Left ventricle myocardium inferior (tissue), 1 donor: Measurements from ENCODE around the gene ARHGEF19. TPM values are rescaled to one million over a fixed set of nuclear protein-coding genes. Genes with fewer than 3 reads are reported as not detected.

ENCODE experiments used
- DNase-seq: peaks from one replicate; pipeline ENCODE4 v3.0.0-alpha.2; 2020
- H3K27ac ChIP-seq: fragments of 200-600 bp; replicated peaks from 2 replicates; pipeline ENCODE4 v1.8.0; 2021
- H3K27me3 ChIP-seq: fragments of 200-600 bp; 2 replicates; pipeline ENCODE4 v1.8.0; 2021; ENCODE audit warnings: low read depth
- H3K36me3 ChIP-seq: fragments of 200-600 bp; 2 replicates; pipeline ENCODE4 v1.8.0; 2021
- H3K4me1 ChIP-seq: fragments of 200-600 bp; 2 replicates; pipeline ENCODE4 v1.8.0; 2021
- H3K4me3 ChIP-seq: fragments of 200-600 bp; 2 replicates; pipeline ENCODE4 v1.8.0; 2021; ENCODE audit warnings: mild to moderate bottlenecking, moderate library complexity
- H3K9me3 ChIP-seq: fragments of 200-600 bp; replicated peaks from 2 replicates; pipeline ENCODE4 v1.8.0; 2021
- intact Hi-C: fragments of 100-400 bp; cut with micrococcal nuclease; formaldehyde crosslinking; loops from one replicate; pipeline ENCODE4 v1.11.0; 2022
- total RNA-seq: library from RNA; stranded (reverse); fragmentation: NEBNext Ultra II Directional; extraction: Animal tissue kit (Norgen Biotek cat#: 25700); gene quantifications from one replicate; pipeline ENCODE4 v1.2.1, GENCODE V29; 2021
- TF ChIP-seq, protein P1 (sequence below): fragments of 200-600 bp; IDR thresholded peaks from 2 replicates; pipeline ENCODE4 v1.8.0; 2021; ENCODE audit warnings: antibody characterized with exemption, mild to moderate bottlenecking, borderline replicate concordance
- donor health status: DM: no; HTN: yes; CAD: no; lungs with severe emphysema.

ARHGEF19 gene
- total RNA-seq, 1 donor from 2014 or later = 2.2 TPM

DNA sequence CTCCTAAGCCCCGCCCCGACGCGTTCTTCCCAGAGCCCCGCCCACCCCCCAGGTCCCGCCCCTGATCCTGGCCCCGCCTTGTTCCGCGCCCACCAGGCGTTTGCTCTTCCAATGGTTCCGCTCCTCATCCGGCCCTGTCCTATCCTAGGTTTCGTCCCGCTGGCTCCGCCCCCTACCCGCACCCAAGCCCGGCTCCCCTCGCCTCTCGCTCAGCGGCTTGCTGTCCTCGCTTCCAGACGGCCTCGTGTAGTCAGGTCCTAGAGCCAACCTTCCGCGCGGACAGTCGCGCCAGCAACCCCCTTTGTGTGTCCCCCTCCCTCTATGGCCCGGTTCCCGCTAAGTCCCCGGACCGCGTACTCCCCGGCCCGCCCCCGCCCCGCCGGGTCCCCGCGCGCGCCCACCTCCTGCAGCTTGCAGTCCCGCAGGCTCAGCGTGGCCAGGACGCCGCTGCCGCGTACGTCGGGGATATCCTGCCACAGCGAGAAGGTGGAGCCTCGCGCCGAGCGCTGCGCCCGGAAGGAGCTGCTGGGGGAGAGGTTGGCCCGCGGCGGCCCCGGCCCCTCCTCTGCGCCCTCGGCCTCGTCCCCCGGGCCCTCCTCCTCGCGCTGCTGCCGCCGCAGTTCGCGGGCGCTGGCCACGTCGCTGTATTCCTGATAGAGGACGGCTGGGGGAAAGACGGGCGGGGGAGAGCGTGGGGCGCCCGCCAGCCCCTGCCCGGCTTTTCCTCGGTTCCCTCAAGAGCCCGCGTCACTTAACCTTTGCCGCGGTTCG lies 5.7 kb downstream of the ARHGEF19 start:
- DNase-seq = peak; percentile 98
- TF ChIP-seq, protein P1, sequence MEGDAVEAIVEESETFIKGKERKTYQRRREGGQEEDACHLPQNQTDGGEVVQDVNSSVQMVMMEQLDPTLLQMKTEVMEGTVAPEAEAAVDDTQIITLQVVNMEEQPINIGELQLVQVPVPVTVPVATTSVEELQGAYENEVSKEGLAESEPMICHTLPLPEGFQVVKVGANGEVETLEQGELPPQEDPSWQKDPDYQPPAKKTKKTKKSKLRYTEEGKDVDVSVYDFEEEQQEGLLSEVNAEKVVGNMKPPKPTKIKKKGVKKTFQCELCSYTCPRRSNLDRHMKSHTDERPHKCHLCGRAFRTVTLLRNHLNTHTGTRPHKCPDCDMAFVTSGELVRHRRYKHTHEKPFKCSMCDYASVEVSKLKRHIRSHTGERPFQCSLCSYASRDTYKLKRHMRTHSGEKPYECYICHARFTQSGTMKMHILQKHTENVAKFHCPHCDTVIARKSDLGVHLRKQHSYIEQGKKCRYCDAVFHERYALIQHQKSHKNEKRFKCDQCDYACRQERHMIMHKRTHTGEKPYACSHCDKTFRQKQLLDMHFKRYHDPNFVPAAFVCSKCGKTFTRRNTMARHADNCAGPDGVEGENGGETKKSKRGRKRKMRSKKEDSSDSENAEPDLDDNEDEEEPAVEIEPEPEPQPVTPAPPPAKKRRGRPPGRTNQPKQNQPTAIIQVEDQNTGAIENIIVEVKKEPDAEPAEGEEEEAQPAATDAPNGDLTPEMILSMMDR = no peak
- H3K27me3 ChIP-seq = no peaks in the 10 kb centered on the region
- H3K4me1 ChIP-seq = peaks cover 20% of the 10 kb centered on the region
- intact Hi-C loops = no loop called here
- no peaks in the 10 kb centered on the region for H3K9me3 ChIP-seq
- H3K27ac ChIP-seq = peak overlapping the region; percentile 95
- no peaks in the 10 kb centered on the region for H3K36me3 ChIP-seq
- H3K4me3 ChIP-seq = peak overlapping the region; percentile 67

DNA sequence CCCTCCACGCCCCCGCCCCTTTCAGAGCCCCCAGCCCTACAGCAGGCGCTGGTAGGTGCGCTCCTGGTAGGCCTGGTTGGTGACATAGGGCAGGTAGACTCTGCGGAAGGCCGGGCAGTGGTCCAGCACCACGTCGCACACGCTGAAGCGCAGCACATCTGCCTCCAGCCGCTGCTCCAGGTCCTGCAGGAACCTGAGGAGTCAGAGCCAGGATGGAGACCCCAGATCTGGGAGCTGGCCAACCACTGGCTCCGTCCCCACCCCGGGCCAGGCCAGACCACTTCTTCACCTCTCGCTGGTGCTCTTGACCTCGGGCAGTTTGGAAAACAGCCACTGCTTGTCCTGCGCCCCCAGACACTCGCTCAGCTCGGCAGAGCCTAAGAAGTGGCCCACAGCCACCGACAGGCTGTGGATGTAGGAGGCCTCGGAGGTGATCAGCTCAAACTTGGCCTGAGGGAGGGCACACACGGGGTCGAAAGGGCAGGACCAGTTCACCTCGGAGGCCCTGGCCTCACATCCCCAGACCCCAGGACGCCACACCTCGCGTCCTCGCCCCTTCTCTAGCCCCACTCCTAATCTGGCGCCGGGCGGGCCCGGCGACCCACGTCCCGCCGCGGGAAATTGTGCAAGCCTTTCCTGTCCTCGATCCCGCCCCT lies 6.4 kb downstream of the ARHGEF19 start:
- TF ChIP-seq, protein P1 = no peak
- Histone ChIP-seq H3K27ac (peak overlapping the region; percentile 95), H3K4me3 (peak overlapping the region; percentile 67), H3K4me1 (peaks cover 20% of the 10 kb centered on the region), H3K27me3 (no peaks in the 10 kb centered on the region), H3K9me3 (no peaks in the 10 kb centered on the region), H3K36me3 (peaks cover 5% of the 10 kb centered on the region)
- DNase-seq = no peak
- intact Hi-C loops = no loop called here

DNA sequence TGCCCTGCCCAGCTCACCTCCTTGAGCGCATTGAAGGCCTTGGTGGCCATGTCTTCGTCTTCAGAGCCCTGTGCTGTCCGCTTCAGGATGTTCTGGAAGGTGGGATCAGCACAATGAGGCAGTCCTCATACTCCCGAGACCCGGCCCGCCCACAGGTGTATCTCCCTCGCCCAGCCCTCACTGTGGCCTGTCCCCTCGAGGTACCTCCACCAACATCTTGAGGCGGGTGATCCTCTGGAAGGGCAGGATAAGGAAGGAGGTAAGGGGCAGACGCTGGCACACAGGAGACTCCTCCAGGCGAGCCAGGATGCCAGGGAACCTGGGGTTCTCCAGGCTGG lies 7.1 kb downstream of the ARHGEF19 start:
- TF ChIP-seq, protein P1 = no peak
- Histone ChIP-seq H3K27ac (peak overlapping the region; percentile 95), H3K4me1 (peaks cover 20% of the 10 kb centered on the region), H3K9me3 (no peaks in the 10 kb centered on the region), H3K36me3 (peaks cover 5% of the 10 kb centered on the region), H3K4me3 (peak overlapping the region; percentile 67), H3K27me3 (no peaks in the 10 kb centered on the region)
- DNase-seq = no peak
- intact Hi-C loops = no loop called here

DNA sequence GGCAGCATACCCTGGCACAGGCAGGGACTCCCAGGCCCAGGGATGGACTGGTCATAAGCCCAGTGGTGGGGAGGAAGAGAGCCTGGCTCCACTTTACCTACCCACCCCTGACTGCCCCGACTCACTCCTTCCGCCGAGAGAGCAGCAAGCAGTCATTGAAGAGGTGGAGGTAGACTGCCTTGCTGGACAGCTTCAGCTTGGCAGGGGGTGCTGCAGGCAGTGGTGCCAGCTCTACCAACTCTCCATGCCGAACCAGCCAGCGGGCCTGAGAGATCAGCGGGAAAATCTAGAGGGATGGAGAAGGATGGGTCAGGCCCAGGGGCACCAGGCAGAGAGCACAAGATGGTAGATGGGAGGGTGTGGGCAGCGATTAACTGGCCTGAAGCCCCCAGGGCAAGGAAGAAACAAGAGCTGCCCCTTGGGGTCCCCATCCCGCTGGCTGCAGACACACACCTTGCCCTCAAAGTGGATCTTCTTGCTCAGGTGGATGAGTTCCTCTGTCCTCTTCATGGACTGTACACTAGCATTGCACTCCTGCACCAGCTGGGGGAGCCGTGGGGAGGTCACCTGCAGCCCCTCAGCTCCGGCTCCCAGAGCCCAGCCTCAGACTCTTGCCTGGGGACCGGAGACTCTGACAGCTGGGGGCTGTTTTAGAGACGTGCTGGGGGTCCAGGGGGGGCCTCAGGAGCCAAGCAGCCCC lies 7.7 kb downstream of the ARHGEF19 start:
- H3K9me3 ChIP-seq = no peaks in the 10 kb centered on the region

DNA sequence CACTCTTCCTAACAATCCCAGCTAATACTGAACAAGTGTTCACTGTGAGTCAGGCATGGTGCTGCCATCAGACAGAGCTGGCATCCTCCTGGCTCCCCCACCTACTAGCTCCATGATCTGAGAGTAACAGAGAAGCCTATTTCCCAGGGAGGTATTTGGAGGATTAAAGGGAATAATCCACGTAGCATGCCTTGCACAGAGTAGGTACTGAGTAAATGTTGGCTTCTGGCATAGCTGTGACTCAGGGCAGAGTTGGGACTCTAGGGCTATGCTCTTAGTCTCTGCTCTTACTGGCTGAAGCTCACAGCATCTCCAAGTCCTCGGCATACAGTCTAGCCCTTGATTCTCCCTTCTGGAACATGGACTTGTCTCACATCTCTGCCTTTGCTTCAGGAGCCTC lies 8.2 kb downstream of the ARHGEF19 start:
- no peak for DNase-seq
- TF ChIP-seq, protein P1 = no peak
- intact Hi-C loops = no loop called here
- Histone ChIP-seq H3K27ac (no peak overlapping the region), H3K36me3 (peaks cover 5% of the 10 kb centered on the region), H3K4me1 (peaks cover 20% of the 10 kb centered on the region), H3K27me3 (no peaks in the 10 kb centered on the region), H3K4me3 (no peak overlapping the region), H3K9me3 (no peaks in the 10 kb centered on the region)

More for the DNA sequence above, 7.7 kb downstream of the ARHGEF19 start:
- Histone ChIP-seq H3K4me1 (peaks cover 20% of the 10 kb centered on the region), H3K4me3 (no peak overlapping the region), H3K27me3 (no peaks in the 10 kb centered on the region), H3K36me3 (peaks cover 5% of the 10 kb centered on the region), H3K27ac (no peak overlapping the region)
- TF ChIP-seq, protein P1 = peak; percentile 53
- DNase-seq = no peak
- intact Hi-C loops = no loop called here
